HEK293T (cell line): ENCODE data around the gene HBA2.

Experiments used
- BHLHE40 ChIP-seq: fragments of 450-650 bp; IDR thresholded peaks from 2 replicates; pipeline ENCODE4 v1.6.1; 2016; ENCODE audit warnings: mild to moderate bottlenecking, moderate library complexity, borderline replicate concordance
- CTBP1 ChIP-seq: fragments of 450-650 bp; IDR thresholded peaks from 2 replicates; pipeline ENCODE4 v1.6.1; 2016; ENCODE audit warnings: borderline replicate concordance
- ELF4 ChIP-seq: fragments of 450-650 bp; IDR thresholded peaks from 2 replicates; pipeline ENCODE4 v1.6.1; 2017; ENCODE audit warnings: antibody characterized with exemption
- FOXA1 ChIP-seq: fragments of 450-650 bp; IDR thresholded peaks from 2 replicates; pipeline ENCODE4 v1.6.1; 2016; ENCODE audit warnings: mild to moderate bottlenecking
- FOXK2 ChIP-seq: fragments of 450-650 bp; IDR thresholded peaks from 2 replicates; pipeline ENCODE4 v1.6.1; 2016; ENCODE audit warnings: mild to moderate bottlenecking
- HDGF ChIP-seq: fragments of 450-650 bp; IDR thresholded peaks from 2 replicates; pipeline ENCODE4 v1.6.1; 2017; ENCODE audit warnings: antibody characterized with exemption, borderline replicate concordance
- LEF1 ChIP-seq: fragments of 450-650 bp; IDR thresholded peaks from 2 replicates; pipeline ENCODE4 v1.6.1; 2017; ENCODE audit warnings: mild to moderate bottlenecking, borderline replicate concordance
- SP1 ChIP-seq: fragments of 450-650 bp; IDR thresholded peaks from 2 replicates; pipeline ENCODE4 v1.6.1; 2017
- SUZ12 ChIP-seq: fragments of 450-650 bp; IDR thresholded peaks from 2 replicates; pipeline ENCODE4 v1.6.1; 2016; ENCODE audit warnings: mild to moderate bottlenecking
- TARDBP ChIP-seq: fragments of 450-650 bp; IDR thresholded peaks from 2 replicates; pipeline ENCODE4 v1.6.1; 2016

GRCh38 chr16:164827-165538 lies 7.7 kb upstream of the HBA2 start:
- TF ChIP-seq ELF4: no peak
- no peak for TF ChIP-seq HDGF
- no peak for TF ChIP-seq SP1
- TF ChIP-seq LEF1: no peak
- no peak for TF ChIP-seq FOXA1
- no peak for TF ChIP-seq FOXK2
- no peak for TF ChIP-seq BHLHE40
- TF ChIP-seq CTBP1: no peak
- TF ChIP-seq TARDBP: no peak
- TF ChIP-seq SUZ12: no peak
